Activated CD4-positive, alpha-beta T cell treated with anti-CD3 and anti-CD28 coated beads for 4 hours (primary cell): ENCODE results near the gene CHST4.
"Not testable (repeated sequence)": the region's sequence is repeated elsewhere in the genome, so short reads cannot be mapped to it uniquely, and the experiment has no call there.

Experiments used
- DNase-seq, 2 donors: peaks; one replicate each; pipeline ENCODE4 v3.0.0-alpha.2; 2020

CHST4 gene

DNA sequence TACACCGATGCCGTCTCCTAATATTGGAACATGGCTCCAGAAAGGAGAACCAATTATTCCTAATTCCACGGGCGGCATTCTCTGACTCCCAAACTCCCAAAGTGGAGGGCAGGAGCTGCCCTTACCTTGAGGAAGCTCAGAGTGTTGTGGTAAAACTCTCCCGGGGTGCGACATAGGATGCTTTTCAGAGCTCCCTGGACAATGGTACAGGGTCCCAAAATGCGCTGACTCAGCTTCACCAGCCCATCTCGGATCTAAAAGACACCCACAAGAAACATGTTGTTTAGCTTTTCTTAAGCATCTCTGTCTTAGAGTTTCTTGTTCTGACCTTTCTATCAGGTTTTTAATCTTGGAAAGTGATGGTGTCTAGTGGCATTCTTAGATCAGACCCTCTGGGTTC lies 43.9 kb downstream of the CHST4 start:
- DNase-seq = no peak

- DNase-seq = no peak
These were observed 46.4 kb downstream of the CHST4 start for GRCh38 chr16:71572497-71573116.

DNA sequence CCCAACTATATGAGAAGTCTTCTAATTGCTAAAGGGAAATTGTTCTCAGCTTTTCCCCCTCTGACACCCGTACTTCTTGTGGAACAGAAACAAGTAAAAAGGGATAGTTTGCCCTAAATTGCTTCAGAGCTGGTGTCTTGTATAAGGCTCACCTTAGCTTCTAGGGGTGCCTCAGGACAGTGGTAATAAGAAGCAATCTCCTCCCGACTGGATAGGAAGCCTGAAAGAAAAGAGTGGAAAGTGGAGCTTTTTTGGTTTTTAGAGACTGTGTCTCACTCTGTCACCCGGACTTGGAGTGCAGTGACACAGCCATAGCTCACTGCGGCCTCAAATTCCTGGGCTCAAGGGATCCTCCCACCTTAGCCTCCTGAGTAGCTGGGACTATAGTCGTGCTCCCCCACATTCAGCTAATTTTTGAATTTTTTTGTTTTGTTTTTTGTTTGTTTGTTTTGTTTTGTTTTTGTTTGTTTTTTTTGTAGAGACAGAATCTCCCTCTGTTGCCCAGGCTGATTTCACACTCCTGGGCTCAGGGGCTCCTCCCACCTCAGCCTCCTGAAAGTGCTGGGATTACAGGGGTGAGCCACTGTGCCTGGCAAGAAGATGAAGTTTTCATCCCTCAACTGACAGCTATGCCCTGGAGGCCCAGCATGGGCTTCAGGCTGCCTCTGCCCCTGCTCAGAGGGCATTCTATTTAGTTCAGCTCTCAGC lies 47.3 kb downstream of the CHST4 start:
- no peak for DNase-seq

DNA sequence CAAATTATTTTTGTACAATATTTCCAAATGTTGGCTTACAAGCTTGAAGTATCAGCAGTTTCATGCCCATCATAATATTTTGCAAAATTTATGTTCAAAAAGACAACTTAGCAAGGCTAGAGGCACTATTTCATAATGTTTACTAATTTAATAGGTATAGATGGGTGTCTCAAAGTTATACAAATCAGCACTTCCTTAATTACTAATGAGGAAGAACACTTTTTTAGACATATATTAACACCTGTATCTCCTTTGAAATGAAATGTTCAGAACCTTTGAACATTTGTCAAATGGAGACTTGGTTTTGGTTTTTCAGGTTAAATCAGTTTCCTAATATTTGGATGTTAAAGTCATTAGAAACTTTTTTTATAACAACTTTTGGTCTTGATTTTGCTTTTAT lies 48.5 kb downstream of the CHST4 start:
- DNase-seq = no peak

- DNase-seq = no peak
These were observed 50.7 kb downstream of the CHST4 start, which contains the start of gene TAT for GRCh38 chr16:71576971-71577370. Gene TAT, minus strand, starts transcription at chr16:71577092. Its CDS starts 677 bp downstream, at chr16:71576415.

DNA sequence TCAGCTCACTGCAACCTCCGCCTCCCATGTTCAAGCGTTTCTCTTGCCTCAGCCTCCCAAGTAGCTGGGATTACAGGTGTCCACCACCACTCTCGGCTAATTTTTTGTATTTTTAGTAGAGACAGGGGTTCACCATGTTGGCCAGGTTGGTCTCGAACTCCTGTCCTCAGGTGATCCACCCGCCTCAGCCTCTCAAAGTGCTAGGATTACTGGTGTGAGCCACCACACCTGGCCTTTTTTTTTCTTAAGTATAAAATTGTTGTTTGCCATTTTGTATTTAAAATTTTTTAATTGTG lies 56.3 kb downstream of the CHST4 start:
- not testable (repeated sequence) for DNase-seq

- no peak for DNase-seq
These were observed 58.5 kb downstream of the CHST4 start for GRCh38 chr16:71584543-71585317.

DNA sequence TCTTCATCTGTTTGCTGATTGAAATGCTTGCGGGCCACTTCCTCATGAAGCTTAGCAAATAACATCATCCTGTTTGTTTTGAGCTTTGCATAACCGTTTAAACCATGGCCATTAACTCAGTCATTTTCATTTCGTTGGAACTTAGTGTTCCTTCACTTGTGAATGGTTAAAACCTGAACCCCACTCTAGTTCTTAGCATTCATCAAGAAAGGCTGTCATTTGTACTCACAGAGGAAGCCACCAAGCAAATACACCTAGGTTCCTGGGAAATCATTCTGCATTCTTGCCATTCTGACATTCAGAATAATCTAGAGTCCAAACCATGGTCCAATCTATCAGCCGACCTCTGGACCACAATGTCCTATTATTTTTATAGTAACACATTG lies 59.1 kb downstream of the CHST4 start:
- DNase-seq = no peak
